Measurements from ENCODE around the gene ERC2.

ERC2 gene

DNA sequence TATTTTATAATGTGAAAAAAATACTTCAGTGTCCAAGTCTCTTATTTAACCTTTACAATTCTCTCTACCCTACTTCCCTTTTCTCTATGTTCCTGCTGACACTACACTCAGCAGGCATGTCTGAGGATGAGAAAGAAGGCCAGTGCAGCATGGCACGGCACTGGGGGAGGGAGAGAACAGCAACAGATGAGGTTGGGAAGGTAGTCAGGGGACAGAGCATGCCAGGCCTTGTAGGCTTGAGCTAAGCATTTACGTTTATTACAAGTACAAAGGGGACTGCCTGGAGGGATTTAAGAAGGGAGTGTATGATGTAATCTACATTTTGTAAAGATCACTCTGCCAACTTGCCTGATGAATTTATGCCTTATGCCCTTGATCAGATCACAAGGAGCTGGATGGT, 863.9 kb downstream of the ERC2 start:
- no peak for DNase-seq

DNA sequence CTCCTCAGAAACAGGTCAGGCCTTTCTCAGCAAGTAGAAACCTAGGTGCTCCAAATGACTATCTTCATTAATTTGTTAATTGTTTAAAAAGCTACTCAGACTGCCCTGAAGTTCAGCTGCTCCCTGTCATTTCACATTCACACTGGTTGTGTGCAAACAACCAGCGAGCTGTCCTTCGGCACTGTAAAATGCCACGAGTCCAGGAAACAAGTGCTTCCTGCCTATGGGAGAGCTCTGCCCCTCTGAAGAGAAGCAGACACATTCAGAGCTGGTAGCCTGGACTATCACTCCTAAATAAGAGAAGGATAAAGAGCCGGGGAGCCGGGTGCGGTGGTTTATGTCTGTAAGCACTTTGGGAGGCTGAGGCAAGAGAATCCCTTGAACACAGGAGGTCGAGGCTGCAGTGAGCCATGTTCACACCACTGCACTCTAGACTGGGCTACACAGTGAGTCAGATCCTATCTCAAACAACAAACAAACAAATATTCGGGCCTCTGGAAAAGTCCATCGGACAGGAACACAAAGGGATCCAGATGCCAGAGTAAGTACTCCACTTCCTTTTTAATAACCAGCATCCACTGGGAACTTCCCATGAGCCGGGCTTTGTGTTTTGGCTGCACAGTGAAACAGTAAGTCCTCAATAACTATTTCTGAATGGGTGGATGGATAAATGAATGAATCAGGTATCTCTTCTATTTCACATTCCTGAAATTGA, 866.7 kb downstream of the ERC2 start:
- no peak for DNase-seq

DNA sequence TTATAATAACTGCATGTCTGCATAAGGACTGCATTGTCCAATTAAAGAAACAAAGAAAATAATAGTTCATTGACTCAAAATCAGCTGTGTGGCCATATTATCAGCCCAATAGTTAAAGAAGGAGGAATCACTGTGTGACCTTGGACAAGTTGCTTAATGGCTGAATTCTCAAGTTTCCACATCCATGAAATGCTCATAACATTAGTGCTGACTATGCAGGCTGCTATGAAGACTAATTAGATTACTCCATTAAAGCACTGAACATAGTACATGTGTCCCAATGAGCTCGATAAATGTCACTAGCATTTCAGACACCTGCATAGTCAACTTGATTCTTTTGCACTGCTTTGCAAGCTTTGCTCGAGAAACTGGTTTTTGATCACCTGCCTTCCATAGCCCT, 870.0 kb downstream of the ERC2 start:
- DNase-seq, result no peak

DNA sequence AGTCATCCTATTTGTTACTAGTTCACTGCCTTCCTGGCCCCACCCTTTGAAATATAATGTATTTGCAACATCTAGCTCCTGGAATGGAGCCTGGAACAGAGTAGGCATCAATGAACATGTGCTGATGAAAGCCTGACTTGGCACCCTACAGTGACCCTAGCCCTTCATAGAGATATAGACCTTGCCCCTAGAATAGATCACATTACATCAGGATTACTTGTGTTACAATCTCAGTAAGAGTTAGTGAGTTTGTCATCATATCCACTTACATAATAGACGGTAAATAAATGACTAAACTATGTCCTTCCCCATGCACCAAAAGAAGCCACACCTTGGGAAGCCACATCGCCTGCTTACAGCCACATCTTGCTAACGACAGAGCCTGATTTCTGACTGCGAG, 870.6 kb downstream of the ERC2 start:
- no peak for DNase-seq

DNA sequence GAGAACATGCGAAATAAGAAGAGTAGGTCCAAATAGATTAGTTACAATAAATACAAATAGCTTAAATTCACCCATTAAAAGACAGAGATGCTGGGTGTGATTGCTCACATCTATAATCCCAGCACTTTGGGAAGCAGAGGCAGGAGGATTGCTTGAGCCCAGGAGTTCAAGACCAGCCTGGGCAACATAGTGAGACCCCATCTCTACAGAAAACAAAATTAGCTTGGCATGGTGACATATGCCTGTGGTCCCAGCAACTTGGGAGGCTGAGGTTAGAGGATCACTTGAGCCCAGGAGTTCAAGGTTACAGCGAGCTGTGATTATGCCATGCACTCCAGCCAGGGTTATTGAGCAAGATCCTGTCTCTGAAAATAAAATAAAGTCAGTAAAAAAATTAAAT, 872.1 kb downstream of the ERC2 start:
- DNase-seq, result no peak

DNA sequence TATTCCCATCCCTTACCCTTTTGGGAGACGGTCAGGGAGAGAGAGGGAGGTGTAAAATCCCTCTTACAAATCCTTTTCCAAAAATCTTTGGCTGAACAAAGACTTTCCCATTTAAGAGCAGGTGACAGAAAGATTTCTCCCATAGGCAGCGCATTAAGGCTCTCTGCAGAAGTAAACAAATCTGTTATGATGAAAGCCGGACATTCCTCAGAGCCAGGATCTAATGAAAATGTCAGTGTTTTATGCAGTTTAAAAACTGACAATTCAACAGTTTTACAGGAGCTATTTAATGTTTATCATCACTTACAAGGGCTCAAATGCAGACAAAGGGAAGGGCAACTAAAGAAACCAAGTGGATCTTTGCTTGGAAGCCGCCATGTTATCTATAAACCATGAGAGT, 872.8 kb downstream of the ERC2 start:
- no peak for DNase-seq

DNA sequence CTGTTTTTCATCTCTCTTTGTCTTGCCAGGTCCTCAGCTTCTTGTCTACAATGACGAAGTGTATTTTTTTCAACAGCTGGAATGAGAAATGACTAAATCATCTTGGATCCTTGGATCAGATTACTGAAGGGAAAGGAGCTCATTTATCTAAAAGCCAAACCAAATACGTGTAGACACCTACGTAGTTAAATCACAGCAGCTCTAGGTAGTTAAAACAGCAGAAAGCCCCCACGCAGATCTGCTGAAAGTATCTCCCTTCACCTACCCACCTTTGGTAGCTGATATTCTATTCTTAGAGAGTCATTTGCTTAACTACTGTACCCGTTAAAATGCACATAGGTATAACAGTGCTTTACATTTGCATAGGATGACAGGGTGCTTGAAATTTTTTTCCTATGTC, 875.7 kb downstream of the ERC2 start:
- DNase-seq, result no peak

DNA sequence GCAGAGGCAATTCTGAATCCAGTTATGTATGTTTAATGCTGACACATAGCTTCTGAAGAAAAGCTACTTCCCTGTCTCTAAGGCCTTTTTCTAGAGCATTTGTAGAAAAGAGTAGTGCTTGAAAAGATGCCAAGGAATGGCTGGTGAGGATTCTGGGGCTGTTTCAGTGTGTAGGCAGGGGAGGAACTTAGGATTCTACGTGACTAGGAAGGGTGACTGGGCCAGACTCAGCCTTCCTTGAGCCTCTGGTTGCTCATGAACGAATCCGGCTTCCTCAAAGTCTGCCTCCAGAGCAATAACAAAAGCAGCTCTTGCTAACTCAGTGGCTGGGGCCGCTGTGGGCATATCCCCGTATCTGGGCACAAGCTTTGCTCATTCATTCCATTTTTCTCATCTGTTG, 876.4 kb downstream of the ERC2 start:
- DNase-seq, result no peak

DNA sequence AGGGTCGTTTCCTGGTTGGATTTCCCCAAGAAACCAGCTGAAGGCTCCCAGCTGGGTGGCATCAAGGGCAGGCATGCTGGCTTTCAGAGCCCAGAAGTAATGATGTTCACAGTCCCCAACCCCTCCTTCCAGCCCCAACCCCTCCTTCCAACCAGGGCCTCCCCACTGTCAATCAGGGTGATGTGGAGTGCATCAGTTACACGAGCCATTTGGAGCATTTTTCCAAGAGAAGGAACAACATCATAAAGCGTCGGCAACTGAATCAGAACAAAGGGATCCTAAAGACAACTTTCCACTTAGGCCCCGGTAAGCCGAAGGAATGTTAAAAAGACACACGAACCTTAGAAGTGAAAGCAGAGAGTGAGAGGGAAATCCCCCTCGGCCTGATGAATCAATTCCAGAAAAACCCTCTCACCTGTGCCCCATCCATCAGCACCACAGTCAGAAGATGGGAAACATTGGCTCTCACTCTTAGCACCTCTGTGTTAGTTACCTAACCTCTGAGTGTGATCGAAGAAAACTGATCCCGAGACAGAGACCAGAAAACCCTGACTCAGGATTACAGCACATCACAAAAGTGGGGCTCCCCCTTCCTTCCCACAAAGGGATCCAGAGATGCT, 880.0 kb downstream of the ERC2 start:
- no peak for DNase-seq

DNA sequence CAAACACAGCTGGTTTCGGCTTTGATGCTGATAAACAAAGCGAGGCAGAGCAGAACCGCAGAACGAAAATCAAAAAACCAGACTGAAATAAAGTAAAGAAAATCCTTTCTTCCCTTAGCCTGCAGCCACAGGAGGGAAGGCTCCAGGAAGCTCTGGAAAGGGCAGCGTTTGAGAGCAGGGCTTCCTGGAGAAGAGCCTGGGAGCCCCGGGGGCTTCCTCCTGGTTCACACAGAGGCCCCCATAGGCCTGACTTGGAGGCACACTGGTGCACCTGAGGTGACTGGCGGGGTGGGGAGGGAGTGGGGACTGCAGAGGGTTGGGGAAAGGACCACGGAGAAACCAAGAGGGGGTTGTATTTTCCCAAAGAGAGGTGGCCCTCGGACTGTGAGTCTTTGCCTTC, 882.4 kb downstream of the ERC2 start:
- DNase-seq, result no peak

DNA sequence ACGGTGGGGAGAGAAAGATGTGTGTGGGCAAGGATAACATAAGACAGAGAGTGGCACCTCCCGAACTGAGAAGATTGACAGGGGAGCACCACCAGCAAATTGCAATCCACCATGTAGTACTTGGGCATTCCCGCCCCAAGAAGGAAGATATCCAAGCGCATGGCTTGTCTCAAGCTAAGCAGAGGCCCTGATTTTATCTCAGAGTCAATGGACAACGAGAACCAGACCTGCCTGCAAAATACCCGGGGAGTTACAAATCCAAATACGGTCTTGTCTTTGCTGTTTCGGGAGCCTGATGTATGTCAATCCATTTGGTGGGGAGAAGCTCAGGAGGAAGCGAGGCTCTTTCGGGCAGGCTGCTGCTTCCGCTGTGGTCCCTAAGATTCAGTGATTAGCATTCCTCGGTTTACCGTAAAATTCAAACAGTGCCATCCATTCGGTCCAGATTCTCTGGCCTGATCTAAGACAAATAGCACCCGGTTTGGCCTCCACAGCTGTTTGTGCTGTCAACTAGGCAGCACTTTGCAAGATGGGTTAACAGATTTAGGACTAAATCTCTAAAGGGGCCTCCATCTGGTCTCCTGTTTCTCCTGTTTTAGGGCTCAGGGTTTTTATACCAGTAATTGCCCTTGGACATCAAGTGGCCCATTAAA, 883.4 kb downstream of the ERC2 start:
- no peak for DNase-seq

DNA sequence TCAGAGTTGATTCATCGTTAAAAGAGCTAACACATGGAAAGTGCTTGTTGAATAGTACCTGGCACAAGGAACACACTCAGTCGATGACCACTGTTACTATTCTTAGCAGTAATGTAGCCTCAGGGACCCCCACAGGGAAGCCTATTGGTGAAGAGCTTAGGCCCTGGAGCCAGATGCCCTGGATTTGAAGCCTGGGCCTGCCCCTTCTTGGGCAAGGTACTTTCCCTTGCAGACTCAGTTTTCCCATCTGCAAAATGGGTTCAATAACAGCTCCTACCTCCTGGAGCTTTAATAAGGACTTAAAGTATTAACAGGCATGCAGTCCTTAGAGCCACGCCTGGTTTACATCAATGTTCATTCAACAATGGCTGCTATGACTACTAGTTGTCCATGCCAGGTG, 884.2 kb downstream of the ERC2 start:
- no peak for DNase-seq

DNA sequence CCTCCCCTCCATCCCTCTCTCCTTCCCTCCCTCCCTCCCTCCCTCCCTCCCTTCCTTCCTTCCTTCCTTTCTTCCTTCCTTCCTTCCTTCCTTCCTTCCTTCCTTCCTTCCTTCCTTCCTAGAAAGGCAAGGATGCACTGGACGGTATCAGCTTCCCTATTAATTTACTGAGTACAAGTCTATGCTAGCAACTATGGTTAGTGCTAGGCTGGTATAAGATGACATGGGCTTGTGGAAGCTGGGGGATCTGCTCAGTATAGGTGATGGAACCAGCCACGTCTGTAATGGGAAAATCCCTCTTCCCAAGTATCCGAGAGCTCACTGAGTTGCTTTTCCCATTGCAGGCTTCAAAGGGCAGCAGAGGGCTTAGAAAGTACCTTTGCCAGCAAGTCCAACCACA, 884.8 kb downstream of the ERC2 start:
- DNase-seq, result no peak

DNA sequence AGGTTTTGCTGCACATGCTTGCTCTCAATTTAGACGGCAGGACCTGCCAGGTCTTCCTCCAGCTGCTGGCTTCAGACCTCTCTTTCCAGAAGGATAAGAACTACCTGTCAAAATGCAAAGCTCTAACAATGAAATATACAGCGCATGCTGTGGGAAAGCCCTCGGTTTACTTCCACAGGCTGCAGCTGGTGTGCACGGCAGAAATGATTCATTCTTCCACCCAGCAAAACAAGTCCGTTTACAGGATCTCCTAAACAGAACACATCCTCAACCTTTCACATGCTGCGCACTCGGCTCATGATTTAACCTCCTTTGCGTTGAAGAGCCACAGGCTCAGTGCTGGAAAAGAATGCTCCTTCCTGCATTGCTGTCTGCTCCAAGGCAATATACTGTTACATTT, 888.8 kb downstream of the ERC2 start:
- DNase-seq, result no peak

DNA sequence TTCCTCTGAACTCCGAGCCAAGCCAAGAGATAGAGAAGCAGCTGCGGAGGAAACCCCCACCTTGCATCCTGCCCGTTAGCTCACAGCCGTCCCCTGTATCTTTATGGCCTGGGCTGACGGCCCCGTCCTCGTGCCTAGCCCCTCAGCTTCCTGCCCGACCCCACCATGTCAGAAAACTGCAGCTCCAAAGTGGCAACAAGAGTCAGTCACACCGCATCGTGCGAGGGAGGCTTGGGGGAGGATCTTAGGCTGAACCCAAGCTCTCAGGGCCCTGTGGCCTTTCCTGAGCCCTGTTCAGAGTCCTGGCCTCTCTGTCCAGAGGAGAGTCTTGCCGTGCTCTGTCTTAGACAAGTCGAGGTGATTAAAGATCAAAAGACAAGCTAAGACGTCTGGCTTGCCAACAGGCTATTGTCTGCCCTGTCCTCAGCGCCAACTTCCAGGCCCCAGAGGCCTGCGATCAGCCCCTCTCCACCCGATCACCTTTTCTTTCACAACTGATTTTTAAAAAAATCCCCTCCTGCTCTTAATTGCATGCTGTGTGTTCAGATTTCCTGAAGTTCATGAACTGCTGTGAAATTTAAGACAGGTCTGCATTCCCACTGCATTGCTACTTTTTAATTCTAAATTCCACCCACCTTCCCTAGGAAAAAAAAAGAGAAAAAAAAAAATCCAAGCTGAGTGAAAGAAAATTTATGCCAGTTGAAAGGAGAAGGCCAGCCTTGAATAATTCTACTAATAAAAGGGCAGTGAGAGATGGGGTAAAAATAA, 891.5 kb downstream of the ERC2 start:
- DNase-seq, result no peak

DNA sequence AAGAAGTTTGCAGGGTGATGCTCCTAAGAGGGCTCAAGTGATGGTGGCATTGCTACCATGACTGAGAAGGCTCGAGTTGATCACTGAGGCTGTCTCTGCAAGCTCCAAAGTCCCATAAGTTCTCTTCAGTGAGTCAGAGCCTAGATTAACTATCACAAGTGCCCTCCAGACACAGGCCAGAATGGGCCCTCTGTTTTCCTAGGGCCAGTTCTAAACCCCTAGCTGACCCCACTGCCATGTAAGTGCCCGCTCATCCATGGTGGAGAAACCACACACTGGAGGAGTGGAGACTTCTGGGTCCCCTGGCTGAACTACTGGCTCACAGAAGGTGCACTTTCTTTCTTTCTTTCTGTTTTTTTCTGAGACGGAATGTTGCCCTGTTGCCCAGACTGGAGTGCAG, 893.6 kb downstream of the ERC2 start:
- DNase-seq, result no peak

DNA sequence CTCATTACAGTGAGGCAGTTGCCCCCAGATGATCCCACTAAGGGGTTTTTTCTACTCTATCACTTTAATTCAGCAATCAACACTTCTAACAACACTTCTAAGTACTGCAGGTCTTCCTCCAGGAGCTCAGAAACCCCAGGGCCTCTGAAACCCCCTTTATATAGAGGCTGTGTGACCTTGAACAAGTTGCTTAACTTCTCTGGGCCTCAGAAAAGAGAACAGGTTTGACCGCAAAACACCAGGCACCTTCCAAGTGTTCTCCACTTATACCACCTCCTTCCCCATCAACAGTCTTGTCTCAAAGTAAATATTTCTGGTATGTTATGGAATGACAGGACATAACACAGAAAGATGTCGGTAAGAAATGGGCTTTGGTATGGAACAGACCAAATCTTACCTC, 895.5 kb downstream of the ERC2 start:
- DNase-seq, result no peak

DNA sequence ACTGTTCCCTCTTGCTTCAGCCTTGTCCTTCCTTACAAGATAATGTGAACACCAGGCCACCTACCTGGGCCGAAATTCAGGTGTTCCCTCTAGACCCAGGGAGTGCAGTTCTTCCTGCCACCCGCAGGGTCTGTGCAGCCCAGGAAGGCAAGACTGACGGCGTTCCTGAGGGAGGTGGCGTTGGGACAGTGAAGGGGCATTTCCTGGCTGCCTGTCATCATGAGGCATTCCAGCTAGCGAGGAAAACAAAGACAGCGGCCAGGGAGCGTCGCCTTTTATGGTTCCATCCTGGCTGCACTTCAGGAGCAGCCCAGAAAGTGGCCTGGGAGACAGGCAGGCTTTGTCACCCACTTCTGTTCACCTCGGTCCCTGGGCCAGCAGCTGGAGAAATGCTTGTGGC, 896.4 kb downstream of the ERC2 start:
- DNase-seq, result no peak

DNA sequence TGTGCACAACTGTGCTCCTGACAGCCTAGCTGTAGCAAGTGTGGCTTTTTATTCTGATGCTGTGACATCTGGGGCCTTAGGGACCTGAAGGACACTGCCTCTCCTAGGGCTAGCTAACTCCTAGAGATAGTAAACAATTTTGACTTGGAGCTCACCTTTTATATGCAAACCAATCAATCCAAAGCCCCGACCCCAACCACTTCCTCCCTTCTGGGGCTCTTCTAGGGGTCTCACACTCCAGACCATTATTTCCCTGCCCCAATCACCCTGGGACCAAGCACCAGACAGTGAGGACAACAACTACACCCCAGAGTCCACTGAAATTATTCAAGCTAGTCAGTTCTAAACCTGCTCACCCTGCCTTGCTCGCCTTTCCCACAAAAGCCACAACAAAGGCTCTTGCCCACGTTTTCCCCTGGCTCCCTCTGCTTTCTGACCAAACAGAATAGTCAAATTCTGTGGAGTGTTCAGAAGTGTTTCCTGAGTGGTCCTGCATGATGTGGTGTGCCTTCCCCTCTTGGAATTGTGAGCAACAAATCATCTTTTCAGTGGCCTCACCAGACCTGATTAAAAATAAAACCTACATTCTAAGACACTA, 897.0 kb downstream of the ERC2 start:
- no peak for DNase-seq

DNA sequence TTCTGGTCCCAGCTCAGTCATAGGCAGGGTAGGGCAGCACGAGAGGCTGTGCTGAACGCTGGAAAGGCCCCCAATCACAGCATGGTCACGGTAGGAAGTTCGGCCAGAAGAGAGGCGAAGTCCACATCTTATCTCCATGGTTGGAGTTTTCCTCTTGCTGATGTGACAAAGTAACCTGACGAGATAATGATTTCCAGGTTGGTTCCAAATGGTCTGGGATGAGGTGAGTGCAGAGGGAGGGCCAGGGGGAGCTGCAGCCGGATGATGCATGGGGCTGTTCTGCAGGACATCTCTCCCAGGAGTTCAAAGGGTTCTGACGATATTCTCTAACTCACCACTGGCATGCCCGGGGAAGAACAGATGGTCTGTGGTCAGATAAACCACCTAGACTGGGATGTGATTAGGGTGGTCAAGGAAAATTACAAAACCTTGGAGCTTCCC, 898.0 kb downstream of the ERC2 start:
- DNase-seq, result no peak

DNA sequence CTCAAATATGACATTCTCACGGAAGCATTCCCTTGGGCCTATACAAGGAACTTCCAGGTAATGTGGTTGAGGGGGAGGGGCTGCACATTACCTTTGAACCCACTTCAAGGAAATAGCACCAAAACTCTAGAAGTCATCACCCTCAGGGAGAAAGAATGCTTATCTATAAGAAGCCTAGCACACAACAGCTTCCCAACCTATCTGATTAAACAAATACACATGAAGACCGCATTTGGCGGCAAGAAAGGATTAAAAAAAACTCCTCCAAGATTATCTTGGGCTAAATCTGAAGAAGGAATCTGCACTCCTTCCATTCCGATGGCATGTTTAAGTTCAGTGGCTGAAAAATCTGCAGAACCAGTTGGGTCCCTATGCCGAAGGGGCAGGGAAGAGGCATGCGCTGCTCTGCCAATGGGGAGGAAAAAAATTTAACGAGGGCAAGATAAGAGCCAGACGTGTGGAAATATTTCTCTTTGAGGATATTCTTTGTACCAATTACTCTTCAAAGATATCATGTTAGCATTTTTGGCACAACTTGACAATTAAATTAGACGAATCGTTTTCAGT, 899.2 kb downstream of the ERC2 start:
- DNase-seq, result no peak

DNA sequence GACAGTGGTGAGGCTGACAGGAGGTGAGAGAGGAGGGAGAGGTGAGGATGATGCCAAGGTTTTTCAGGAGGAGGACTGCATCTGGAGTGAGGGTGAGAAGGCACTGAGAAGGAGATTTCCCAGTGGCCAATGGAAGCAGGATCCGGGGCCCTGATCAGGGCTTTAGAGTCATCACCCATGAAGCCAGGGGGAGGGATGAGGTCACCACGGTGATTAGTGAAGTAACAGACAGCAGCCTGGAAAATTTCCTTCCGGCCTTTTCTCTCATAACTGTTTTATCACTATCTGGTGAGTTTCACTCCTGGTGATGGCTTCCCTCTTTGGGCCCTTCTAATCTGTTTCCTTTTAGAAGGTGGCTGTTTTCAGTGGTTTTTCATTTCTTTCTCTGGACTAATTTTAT, 900.7 kb downstream of the ERC2 start:
- no peak for DNase-seq

DNA sequence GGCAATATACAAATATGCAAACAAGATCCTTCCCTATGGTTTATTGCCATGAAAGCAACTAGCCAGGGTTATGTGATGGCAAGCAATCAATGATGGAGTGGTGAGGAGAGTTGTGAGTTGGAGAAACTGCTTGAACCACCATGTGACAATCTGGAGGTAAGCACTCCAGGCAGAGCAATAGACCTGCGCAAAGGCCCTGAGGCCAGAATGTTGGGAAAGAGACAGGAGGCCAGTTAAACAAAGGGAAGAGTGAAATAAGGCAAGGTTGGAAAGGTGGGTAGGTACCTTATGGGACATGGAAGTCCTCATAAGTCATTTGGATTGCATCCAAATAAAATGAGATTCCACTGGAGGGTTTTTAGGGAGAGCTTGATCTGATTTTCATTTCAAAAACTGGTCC, 901.1 kb downstream of the ERC2 start:
- no peak for DNase-seq

All from DMS79 treated with DMSO at 0.1 percent for 48 hours (cell line).